ENCODE data around the gene PRKAR2A.

DNA sequence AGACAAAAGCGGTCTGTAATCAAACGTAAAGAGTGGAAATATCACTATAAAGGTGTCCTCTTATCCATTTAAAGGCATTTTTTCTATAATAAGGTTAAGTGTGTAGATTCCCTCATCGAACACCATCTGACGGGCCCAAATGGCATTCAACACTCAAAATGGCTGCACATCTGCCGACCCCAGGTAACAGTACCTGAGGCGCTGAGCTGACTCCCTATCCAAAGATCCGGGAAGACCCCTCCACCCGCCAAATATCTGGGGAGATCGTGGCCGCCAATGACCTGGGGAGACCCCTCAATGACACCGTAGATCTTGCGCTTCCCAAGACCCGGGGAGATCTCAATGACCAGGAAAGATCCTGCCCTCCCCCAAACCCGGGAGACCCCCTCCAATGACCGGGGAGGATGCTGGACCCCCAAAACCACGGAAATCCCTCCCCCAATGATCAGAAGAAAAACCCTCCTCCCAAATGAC is 131.1 kb downstream of the PRKAR2A start:
- TF ChIP-seq, protein P1, sequence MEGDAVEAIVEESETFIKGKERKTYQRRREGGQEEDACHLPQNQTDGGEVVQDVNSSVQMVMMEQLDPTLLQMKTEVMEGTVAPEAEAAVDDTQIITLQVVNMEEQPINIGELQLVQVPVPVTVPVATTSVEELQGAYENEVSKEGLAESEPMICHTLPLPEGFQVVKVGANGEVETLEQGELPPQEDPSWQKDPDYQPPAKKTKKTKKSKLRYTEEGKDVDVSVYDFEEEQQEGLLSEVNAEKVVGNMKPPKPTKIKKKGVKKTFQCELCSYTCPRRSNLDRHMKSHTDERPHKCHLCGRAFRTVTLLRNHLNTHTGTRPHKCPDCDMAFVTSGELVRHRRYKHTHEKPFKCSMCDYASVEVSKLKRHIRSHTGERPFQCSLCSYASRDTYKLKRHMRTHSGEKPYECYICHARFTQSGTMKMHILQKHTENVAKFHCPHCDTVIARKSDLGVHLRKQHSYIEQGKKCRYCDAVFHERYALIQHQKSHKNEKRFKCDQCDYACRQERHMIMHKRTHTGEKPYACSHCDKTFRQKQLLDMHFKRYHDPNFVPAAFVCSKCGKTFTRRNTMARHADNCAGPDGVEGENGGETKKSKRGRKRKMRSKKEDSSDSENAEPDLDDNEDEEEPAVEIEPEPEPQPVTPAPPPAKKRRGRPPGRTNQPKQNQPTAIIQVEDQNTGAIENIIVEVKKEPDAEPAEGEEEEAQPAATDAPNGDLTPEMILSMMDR (IDR thresholded peaks at IDR 0.05; ENCODE audit: insufficient read depth, low read length): no peak
- TF ChIP-seq GABPA (IDR thresholded peaks at IDR 0.05; ENCODE audit: low read depth) (no peak), REST (IDR thresholded peaks at IDR 0.05; ENCODE audit: insufficient replicate concordance, low read depth) (no peak), POLR2AphosphoS5 (IDR thresholded peaks at IDR 0.05; ENCODE audit: low read depth) (no peak), SPI1 (IDR thresholded peaks at IDR 0.05; ENCODE audit: borderline replicate concordance, low read depth) (no peak)
